A549 (cell line): ENCODE data around the gene ADAM12. TPM values are rescaled to one million over a fixed set of nuclear protein-coding genes. Genes with fewer than 3 reads are reported as not detected.

Experiments
- ATAC-seq, 2 experiments: fragments of 200-7000 bp in 1 of 2; fragments of >200 bp in 1 of 2; cut with Nextera tagmentation in 1 of 2; cut with Tn5 transposase in 1 of 2; 3 replicates each; pipeline versions ENCODE4 v1.8.0 to v1.9.1; 2018 to 2020; ENCODE audit warnings: mild to moderate bottlenecking in 1 of 2, moderate library complexity in 1 of 2
- CTCF ChIA-PET: fragments of 300-600 bp; sonication (Branson Sonifier 250); formaldehyde crosslinking; extraction: SDS; loops from one replicate; lab custom pipeline; 2021; ENCODE audit warnings: antibody characterized with exemption, inconsistent platforms; lab: Yijun Ruan, JAX
- POLR2A ChIA-PET: fragments of 350-600 bp; formaldehyde crosslinking; extraction: SDS; loops from one replicate; lab custom pipeline; 2021; ENCODE audit warnings: antibody characterized with exemption, inconsistent platforms; lab: Yijun Ruan, JAX
- DNase-seq, 2 experiments: peaks; one replicate each; pipeline versions ENCODE4 v3.0.0 to v3.0.0-alpha.2; 2011 to 2016; ENCODE audit warnings: low read depth in 1 of 2, low spot score in 1 of 2
- FAIRE-seq: peaks from 2 replicates; lab custom pipeline; 2011; peaks lifted over from hg19 to GRCh38; lab: Jason Lieb, UNC
- H3K27ac ChIP-seq, 2 experiments: fragments of >200 bp; sonication (Bioruptor Twin); formaldehyde crosslinking; 3 replicates each; pipeline ENCODE4 v1.5.1; 2016 to 2017
- H3K4me1 ChIP-seq: fragments of >200 bp; sonication (Bioruptor Twin); formaldehyde crosslinking; 3 replicates; pipeline ENCODE4 v1.6.1; 2016
- H3K4me2 ChIP-seq: fragments of >200 bp; sonication (Bioruptor Twin); formaldehyde crosslinking; 3 replicates; pipeline ENCODE4 v1.6.1; 2016
- H3K4me3 ChIP-seq: fragments of >200 bp; sonication (Bioruptor Twin); formaldehyde crosslinking; 3 replicates; pipeline ENCODE4 v1.5.1; 2016
- H3K9me3 ChIP-seq: fragments of >200 bp; sonication (Bioruptor Twin); formaldehyde crosslinking; 3 replicates; pipeline ENCODE4 v1.6.1; 2016
- ATOH8 ChIP-seq: fragments of 250-450 bp; sonication (Bioruptor Pico); IDR thresholded peaks from 2 replicates; pipeline ENCODE4 v1.5.0; 2020; ENCODE audit warnings: low read depth, mild to moderate bottlenecking, moderate library complexity
- BCL3 ChIP-seq: fragments of >200 bp; sonication (Bioruptor Twin); formaldehyde crosslinking; IDR thresholded peaks from 3 replicates; pipeline ENCODE4 v1.6.1; 2016
- CBX8 ChIP-seq: fragments of 200-600 bp; sonication (generic); IDR thresholded peaks from 2 replicates; pipeline ENCODE4 v1.6.1; 2016
- CTCF ChIP-seq: fragments of >200 bp; sonication (Bioruptor Twin); formaldehyde crosslinking; IDR thresholded peaks from 3 replicates; pipeline ENCODE4 v1.5.1; 2016
- E2F6 ChIP-seq: IDR thresholded peaks from 2 replicates; pipeline ENCODE4 v1.6.1; 2012; ENCODE audit warnings: low read depth, borderline replicate concordance
- EHMT2 ChIP-seq: fragments of 200-600 bp; sonication (generic); IDR thresholded peaks from 2 replicates; pipeline ENCODE4 v1.6.1; 2016; ENCODE audit warnings: antibody characterized with exemption, low read depth, mild to moderate bottlenecking, moderate library complexity
- EP300 ChIP-seq, 2 experiments: fragments of >200 bp; sonication (Bioruptor Twin); formaldehyde crosslinking; IDR thresholded peaks; 2 replicates in 1 of 2; 3 replicates in 1 of 2; pipeline ENCODE4 v1.6.1; 2016 to 2017
- FOSB ChIP-seq: fragments of 250-450 bp; sonication (Bioruptor Pico); IDR thresholded peaks from 2 replicates; pipeline ENCODE4 v1.5.0; 2020; ENCODE audit warnings: mild to moderate bottlenecking, moderate library complexity
- HEYL ChIP-seq: fragments of 250-450 bp; sonication (Bioruptor Pico); IDR thresholded peaks from 2 replicates; pipeline ENCODE4 v1.8.0; 2021; ENCODE audit warnings: mild to moderate bottlenecking, moderate library complexity
- HMGXB4 ChIP-seq: fragments of 250-450 bp; sonication (Bioruptor Pico); IDR thresholded peaks from 2 replicates; pipeline ENCODE4 v1.5.0; 2021; ENCODE audit warnings: mild to moderate bottlenecking, moderate library complexity, borderline replicate concordance
- HOXA7 ChIP-seq: fragments of 250-450 bp; sonication (Bioruptor Pico); IDR thresholded peaks from 2 replicates; pipeline ENCODE4 v1.5.0; 2020; ENCODE audit warnings: mild to moderate bottlenecking, moderate library complexity
- HOXB13 ChIP-seq: fragments of 250-450 bp; sonication (Bioruptor Pico); IDR thresholded peaks from 2 replicates; pipeline ENCODE4 v1.5.0; 2020; ENCODE audit warnings: low read depth, mild to moderate bottlenecking, moderate library complexity
- HOXB5 ChIP-seq: fragments of 250-450 bp; sonication (Bioruptor Pico); IDR thresholded peaks from 2 replicates; pipeline ENCODE4 v1.5.0; 2020; ENCODE audit warnings: mild to moderate bottlenecking, moderate library complexity
- JUNB ChIP-seq: fragments of >200 bp; sonication (Bioruptor Twin); formaldehyde crosslinking; IDR thresholded peaks from 2 replicates; pipeline ENCODE4 v1.6.1; 2016
- KDM1A ChIP-seq: fragments of 200-600 bp; sonication (generic); IDR thresholded peaks from 2 replicates; pipeline ENCODE4 v1.6.1; 2016; ENCODE audit warnings: low read depth, mild to moderate bottlenecking
- KDM5A ChIP-seq: fragments of 200-600 bp; sonication (generic); IDR thresholded peaks from 2 replicates; pipeline ENCODE4 v1.6.1; 2016; ENCODE audit warnings: antibody characterized with exemption, mild to moderate bottlenecking
- MAFK ChIP-seq: fragments of 450-650 bp; IDR thresholded peaks from 2 replicates; pipeline ENCODE4 v1.6.1; 2014; ENCODE audit not compliant: partially characterized antibody
- MAX ChIP-seq: IDR thresholded peaks from 2 replicates; pipeline ENCODE4 v1.6.1; 2012
- MYC ChIP-seq: IDR thresholded peaks from 2 replicates; pipeline ENCODE4 v1.6.1; 2012; ENCODE audit warnings: mild to moderate bottlenecking, inconsistent platforms, low read length, improper control_type of control experiment, borderline replicate concordance
- PBX3 ChIP-seq: IDR thresholded peaks from 2 replicates; pipeline ENCODE4 v1.6.1; 2012
- POLR2A ChIP-seq: IDR thresholded peaks from 2 replicates; pipeline ENCODE4 v1.6.1; 2012; ENCODE audit warnings: mild to moderate bottlenecking, low read length
- RAD21 ChIP-seq, 2 experiments: fragments of >200 bp in 1 of 2; sonication (Bioruptor Twin) in 1 of 2; formaldehyde crosslinking in 1 of 2; IDR thresholded peaks in 1 of 2; conservative IDR thresholded peaks in 1 of 2; 2 replicates in 1 of 2; 3 replicates in 1 of 2; pipeline ENCODE4 v1.6.1; 2012 to 2018; ENCODE audit warnings: inconsistent platforms in 1 of 2
- RFX5 ChIP-seq: fragments of 450-650 bp; IDR thresholded peaks from 2 replicates; pipeline ENCODE4 v1.7.1; 2014; ENCODE audit warnings: antibody characterized with exemption, mild to moderate bottlenecking, moderate library complexity
- SMC3 ChIP-seq: fragments of >200 bp; sonication (Bioruptor Twin); formaldehyde crosslinking; IDR thresholded peaks from 3 replicates; pipeline ENCODE4 v1.6.1; 2018; ENCODE audit warnings: inconsistent platforms
- SREBF2 ChIP-seq: fragments of 450-650 bp; IDR thresholded peaks from 2 replicates; pipeline ENCODE4 v1.6.1; 2014; ENCODE audit warnings: mild to moderate bottlenecking, moderate library complexity
- WGBS: methylation state at CpG from one replicate; pipeline ENCODE4 v1.1.6; 2017; ENCODE audit errors: missing lambda C conversion rate; 5-methylcytosine and 5-hydroxymethylcytosine counted together
- polyA plus RNA-seq, 4 experiments: library from polyadenylated mRNA; depleted of rRNA in 3 of 4; stranded (reverse); fragments of >200 nt; fragmentation: RNase III in 1 of 4; extraction: RNeasy Plus Mini Kit Qiagen cat#74134 plus additional on column Dnase treatment in 1 of 4; gene quantifications; 2 replicates in 3 of 4; 3 replicates in 1 of 4; pipeline ENCODE4 v1.2.3, GENCODE V29; 2011 to 2017

The ADAM12 gene
- polyA plus RNA-seq, 2 of the 4 experiments (the other 2 are of a cell fraction) = 1.6 to 4.8 TPM

- CTCF ChIA-PET = interaction anchor here (1.4 to 1.5 kb wide), 2 partner anchors 36 to 373 kb away, joined by 3 read pairs; no protein-coding TSS in a partner anchor
- Histone ChIP-seq H3K4me1 (peaks cover 27% of the 10 kb centered on the region), H3K9me3 (peaks cover 7% of the 10 kb centered on the region; the same call in 2 of the 3 replicates), H3K4me2 (peak overlapping the region; percentile 47), H3K4me3 (no peak overlapping the region), H3K27ac (peak overlapping the region; percentile 54 to 89; a peak in 5 of 6 replicates)
- WGBS = 61% methylated on average over 7 of the region's 7 CpGs
- POLR2A ChIA-PET = interaction anchor here (0.5 to 0.8 kb wide), 2 partner anchors 48 to 117 kb away, joined by 3 to 4 read pairs; no protein-coding TSS in a partner anchor
- FAIRE-seq (no peak), ATAC-seq (no peak), DNase-seq (no peak)
- TF ChIP-seq HOXB5 (CRISPR knock-in tag) = no peak
- TF ChIP-seq EHMT2 = no peak
- no peak for TF ChIP-seq FOSB
- TF ChIP-seq MAFK = no peak
- no peak for TF ChIP-seq POLR2A
- no peak for TF ChIP-seq RAD21 (conservative IDR thresholded peaks at IDR 0.05 in 1 of 2, IDR thresholded peaks at IDR 0.05 in 1 of 2)
- no peak for TF ChIP-seq CBX8
- no peak for TF ChIP-seq HMGXB4 (CRISPR knock-in tag)
- no peak for TF ChIP-seq MYC
- TF ChIP-seq RFX5 = no peak
- TF ChIP-seq SREBF2 = no peak
- TF ChIP-seq E2F6 = no peak
- TF ChIP-seq CTCF = no peak
- TF ChIP-seq KDM1A = no peak
These were observed 374.0 kb downstream of the ADAM12 start for GRCh38 chr10:126014309-126014708.

- CTCF ChIA-PET = interaction anchor here (1.4 to 1.5 kb wide), 2 partner anchors 35 to 374 kb away, joined by 3 read pairs; no protein-coding TSS in a partner anchor
- 46% methylated on average over 10 of the region's 10 CpGs for WGBS
- peak overlapping the region; percentile 54 to 89; a peak in 5 of 6 replicates for H3K27ac ChIP-seq
- H3K4me1 ChIP-seq = peaks cover 27% of the 10 kb centered on the region
- POLR2A ChIA-PET = interaction anchor here (0.6 kb wide), 1 partner anchor 325 kb away, joined by 4 read pairs; no protein-coding TSS in a partner anchor
- ATAC-seq (peak; percentile 92 to 95), DNase-seq (peak; percentile 51 to 59), FAIRE-seq (peak; percentile 78)
- no peak overlapping the region for H3K4me3 ChIP-seq
- H3K4me2 ChIP-seq = peak overlapping the region; percentile 47
- peaks cover 7% of the 10 kb centered on the region; the same call in 2 of the 3 replicates for H3K9me3 ChIP-seq
- TF ChIP-seq SMC3 = 0 out of 3 replicates have a peak, but pooled peaks have one; percentile 19
- peak in 1 of 2 experiments; percentile 24; a peak in 1 of 5 replicates for TF ChIP-seq EP300 (IDR thresholded peaks at IDR 0.05)
- TF ChIP-seq HOXB13 (CRISPR knock-in tag) = no peak
- TF ChIP-seq CTCF = 0 out of 3 replicates have a peak, but pooled peaks have one; percentile 19
- TF ChIP-seq PBX3 = no peak
- TF ChIP-seq BCL3 = no peak
- TF ChIP-seq HEYL (CRISPR knock-in tag) = no peak
- 0 out of 2 replicates have a peak, but pooled peaks have one; percentile 10 for TF ChIP-seq MAX
- TF ChIP-seq JUNB = 0 out of 2 replicates have a peak, but pooled peaks have one; percentile 41
- no peak for TF ChIP-seq POLR2A
- no peak for TF ChIP-seq HOXA7 (CRISPR knock-in tag)
- TF ChIP-seq ATOH8 (CRISPR knock-in tag) = no peak
- no peak for TF ChIP-seq KDM5A
These were observed 374.6 kb downstream of the ADAM12 start for GRCh38 chr10:126013489-126014281.
